Activated CD4-positive, alpha-beta memory T cell treated with anti-CD3 and anti-CD28 coated beads for 36 hours (primary cell): ENCODE results near the gene TESMIN. TPM values are rescaled to one million over a fixed set of nuclear protein-coding genes. Genes with fewer than 3 reads are reported as not detected.

Source experiments
- CTCF ChIA-PET: fragments of 350-600 bp; sonication (Branson Sonifier 250); formaldehyde crosslinking; loops from one replicate; lab custom pipeline; 2021; ENCODE audit warnings: antibody characterized with exemption, inconsistent platforms; lab: Charles Lee
- POLR2A ChIA-PET: fragments of 350-600 bp; sonication (Branson Sonifier 250); formaldehyde crosslinking; loops from one replicate; lab custom pipeline; 2021; ENCODE audit warnings: antibody characterized with exemption; lab: Charles Lee
- DNase-seq: peaks from one replicate; pipeline ENCODE4 v3.0.0-alpha.2; 2020
- H3K27ac Mint-ChIP-seq: one replicate; pipeline ENCODE4 v1.8.0; 2021; ENCODE audit warnings: mixed read lengths
- H3K27me3 Mint-ChIP-seq: one replicate; pipeline ENCODE4 v1.8.0; 2021; ENCODE audit warnings: mixed read lengths
- H3K36me3 Mint-ChIP-seq: one replicate; pipeline ENCODE4 v1.8.0; 2021; ENCODE audit warnings: mixed read lengths
- H3K4me1 Mint-ChIP-seq: one replicate; pipeline ENCODE4 v1.8.0; 2021; ENCODE audit warnings: low read depth, mixed read lengths
- H3K4me3 Mint-ChIP-seq: one replicate; pipeline ENCODE4 v1.8.0; 2021; ENCODE audit warnings: mild to moderate bottlenecking, mixed read lengths
- H3K9me3 Mint-ChIP-seq: one replicate; pipeline ENCODE4 v1.8.0; 2021; ENCODE audit warnings: mixed read lengths
- intact Hi-C: fragments of 100-400 bp; cut with micrococcal nuclease; formaldehyde crosslinking; loops from one replicate; pipeline ENCODE4 v1.15.1; 2023
- total RNA-seq, 2 experiments: library from RNA; stranded (reverse); gene quantifications; one replicate each; pipeline ENCODE4 v1.2.3, GENCODE V29; 2021

The TESMIN gene
- total RNA-seq, 2 experiments from 2014 or later = 6.6 to 7.3 TPM

DNA sequence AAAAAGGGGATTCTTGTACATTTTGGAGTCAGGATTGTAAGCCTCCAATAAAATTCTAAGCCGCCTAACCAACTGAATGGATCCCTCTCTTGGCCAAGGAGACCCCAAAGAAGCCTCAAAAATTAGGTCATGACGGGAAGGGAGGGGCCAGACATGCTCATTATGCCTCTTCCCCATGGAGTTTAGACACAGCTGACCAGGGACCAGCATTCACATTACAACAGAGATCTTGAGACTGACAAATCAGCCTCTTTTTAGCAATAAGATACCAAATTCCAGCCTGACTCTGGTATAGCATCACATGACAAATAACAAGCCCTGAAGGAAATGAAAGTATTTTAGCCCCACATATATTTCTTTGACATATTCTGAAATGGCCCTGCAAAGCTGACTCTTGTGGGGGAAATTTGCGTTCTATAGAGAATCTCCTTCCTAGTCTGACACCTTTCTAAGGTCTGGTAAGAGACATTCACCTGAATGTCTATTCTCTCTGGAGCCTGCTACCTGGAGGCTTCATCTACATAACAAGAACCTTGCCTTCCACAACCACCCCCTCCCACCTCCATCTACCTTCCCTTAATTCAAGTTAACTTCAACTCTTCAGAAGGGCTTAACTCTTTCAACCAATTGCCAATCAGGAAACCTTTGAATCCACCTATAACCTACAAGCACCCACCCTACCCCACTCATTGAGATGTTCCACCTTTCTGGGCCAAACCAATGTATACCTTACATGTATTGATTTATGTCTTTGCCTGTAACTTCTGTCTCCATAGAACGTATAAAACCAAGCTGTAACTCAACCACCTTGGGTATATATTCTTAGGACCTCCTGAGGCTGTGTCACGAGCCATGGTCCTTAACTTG, 56.7 kb downstream of the TESMIN start:
- intact Hi-C loops = no loop called here
- Mint-ChIP-seq H3K9me3 (peaks cover 10% of the 10 kb centered on the region), H3K4me1 (peaks cover 19% of the 10 kb centered on the region), H3K4me3 (no peak overlapping the region), H3K27me3 (peaks cover 8% of the 10 kb centered on the region), H3K27ac (no peak overlapping the region), H3K36me3 (peaks cover 6% of the 10 kb centered on the region)
- no peak for DNase-seq
- ChIA-PET POLR2A (no interaction called here), CTCF (interaction anchor here (0.6 kb wide), 1 partner anchor 149 kb away, joined by 3 read pairs; no protein-coding TSS in a partner anchor)

DNA sequence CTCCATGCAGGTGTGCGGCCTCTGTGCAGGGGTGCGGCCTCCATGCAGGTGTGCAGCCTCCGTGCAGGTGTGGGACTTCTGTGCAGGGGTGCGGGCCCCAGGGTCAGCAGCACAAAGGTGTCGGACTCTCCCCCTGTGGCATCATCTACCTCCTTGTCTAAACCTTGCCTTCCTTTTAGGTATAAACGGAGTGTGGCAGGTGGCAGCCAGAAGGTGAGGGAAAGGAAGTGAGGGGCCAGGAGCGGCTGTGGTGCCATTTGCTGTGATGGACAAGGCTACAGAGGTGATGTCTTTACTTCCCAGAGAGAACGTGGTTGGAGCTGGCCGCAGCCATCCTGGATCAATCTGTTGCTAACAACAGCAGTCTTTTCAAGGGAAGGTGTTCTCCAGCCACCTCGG, 57.8 kb downstream of the TESMIN start:
- Mint-ChIP-seq H3K27ac (no peak overlapping the region), H3K9me3 (peaks cover 10% of the 10 kb centered on the region), H3K4me1 (peaks cover 20% of the 10 kb centered on the region), H3K27me3 (peaks cover 8% of the 10 kb centered on the region), H3K4me3 (no peak overlapping the region), H3K36me3 (peaks cover 5% of the 10 kb centered on the region)
- POLR2A ChIA-PET = no interaction called here
- no peak for DNase-seq
- CTCF ChIA-PET = no interaction called here
- intact Hi-C loops = no loop called here

DNA sequence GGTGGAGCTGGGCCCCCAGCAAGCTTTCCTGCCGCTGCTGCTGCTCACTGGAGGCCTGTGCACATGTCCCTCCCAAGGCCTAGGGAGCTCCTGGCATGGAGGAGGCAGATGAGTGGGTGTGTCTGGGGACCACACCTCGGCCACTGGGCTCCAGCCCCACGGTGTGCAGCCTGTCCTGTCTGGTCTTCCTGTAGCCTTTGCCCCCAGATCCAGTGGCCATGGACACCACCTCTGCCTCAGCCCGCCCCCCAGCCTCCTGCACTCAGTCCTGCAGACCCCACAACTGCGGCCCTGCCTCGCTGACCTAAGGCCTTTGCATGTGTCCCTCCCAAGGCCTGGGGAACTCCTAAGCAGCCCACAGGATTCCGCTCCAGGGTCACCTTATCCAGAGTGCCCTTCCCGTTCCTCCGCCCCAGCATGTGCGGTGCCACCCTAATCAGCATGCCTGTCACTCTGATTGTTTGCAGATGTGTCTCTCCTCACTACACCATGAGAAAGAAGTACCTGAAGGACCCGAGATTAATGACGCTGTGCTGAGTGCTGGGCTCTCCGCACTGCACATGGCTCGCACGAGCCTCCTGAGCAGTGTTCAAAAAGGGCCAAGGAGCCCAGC, 58.3 kb downstream of the TESMIN start:
- CTCF ChIA-PET = no interaction called here
- peaks cover 5% of the 10 kb centered on the region for H3K36me3 Mint-ChIP-seq
- H3K27ac Mint-ChIP-seq = no peak overlapping the region
- H3K27me3 Mint-ChIP-seq = peaks cover 8% of the 10 kb centered on the region
- H3K4me1 Mint-ChIP-seq = peaks cover 20% of the 10 kb centered on the region
- intact Hi-C loops = no loop called here
- DNase-seq = no peak
- POLR2A ChIA-PET = no interaction called here
- H3K9me3 Mint-ChIP-seq = peaks cover 10% of the 10 kb centered on the region
- no peak overlapping the region for H3K4me3 Mint-ChIP-seq

DNA sequence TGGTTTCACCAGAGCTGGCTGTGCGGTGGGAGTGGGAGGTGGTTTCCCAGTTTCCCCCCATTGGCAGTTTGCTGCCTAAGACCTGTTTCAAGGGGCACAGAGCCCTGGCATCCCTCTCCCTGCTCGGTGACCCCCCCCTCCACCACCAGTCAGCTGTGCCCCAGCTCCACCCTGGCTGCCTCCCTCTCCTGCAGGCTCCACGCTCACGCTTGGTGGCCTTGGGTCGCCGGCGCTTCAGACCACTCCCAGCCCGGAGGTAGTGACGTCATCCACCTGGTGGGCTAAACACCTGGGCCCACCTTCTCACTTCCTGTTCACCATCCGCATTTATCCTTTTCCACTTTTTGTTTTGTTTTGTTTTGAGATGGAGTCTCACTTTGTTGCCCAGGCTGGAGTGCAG, 59.2 kb downstream of the TESMIN start:
- Mint-ChIP-seq H3K27ac (no peak overlapping the region), H3K4me3 (no peak overlapping the region), H3K36me3 (peaks cover 2% of the 10 kb centered on the region), H3K4me1 (peaks cover 20% of the 10 kb centered on the region), H3K27me3 (peaks cover 9% of the 10 kb centered on the region), H3K9me3 (peaks cover 7% of the 10 kb centered on the region)
- ChIA-PET POLR2A (no interaction called here), CTCF (interaction anchor here (0.9 to 1.2 kb wide), 2 partner anchors 49 to 152 kb away, joined by 3 to 5 read pairs; no protein-coding TSS in a partner anchor)
- DNase-seq = no peak
- intact Hi-C loops = no loop called here

DNA sequence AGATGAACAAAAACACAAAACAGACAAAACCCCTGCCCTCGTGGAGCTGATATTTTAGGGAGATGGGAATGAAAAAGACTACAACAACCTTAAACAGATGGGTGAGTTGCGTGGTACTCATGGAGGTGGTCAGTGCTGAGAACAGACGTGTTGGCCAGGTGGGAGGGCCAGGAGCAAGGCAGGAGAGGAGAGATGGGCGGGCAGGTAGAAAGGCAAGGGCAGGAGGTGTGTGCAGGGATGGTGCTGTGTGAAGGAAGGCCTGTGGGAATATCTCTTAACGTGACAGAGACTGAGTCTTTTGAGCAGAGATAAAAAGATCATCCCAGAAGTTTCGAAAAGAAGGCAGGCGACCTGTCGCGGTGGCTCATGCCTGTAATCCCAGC, 59.9 kb downstream of the TESMIN start:
- intact Hi-C loops = no loop called here
- Mint-ChIP-seq H3K36me3 (peaks cover under 1% of the 10 kb centered on the region), H3K27me3 (peaks cover 10% of the 10 kb centered on the region)

DNA sequence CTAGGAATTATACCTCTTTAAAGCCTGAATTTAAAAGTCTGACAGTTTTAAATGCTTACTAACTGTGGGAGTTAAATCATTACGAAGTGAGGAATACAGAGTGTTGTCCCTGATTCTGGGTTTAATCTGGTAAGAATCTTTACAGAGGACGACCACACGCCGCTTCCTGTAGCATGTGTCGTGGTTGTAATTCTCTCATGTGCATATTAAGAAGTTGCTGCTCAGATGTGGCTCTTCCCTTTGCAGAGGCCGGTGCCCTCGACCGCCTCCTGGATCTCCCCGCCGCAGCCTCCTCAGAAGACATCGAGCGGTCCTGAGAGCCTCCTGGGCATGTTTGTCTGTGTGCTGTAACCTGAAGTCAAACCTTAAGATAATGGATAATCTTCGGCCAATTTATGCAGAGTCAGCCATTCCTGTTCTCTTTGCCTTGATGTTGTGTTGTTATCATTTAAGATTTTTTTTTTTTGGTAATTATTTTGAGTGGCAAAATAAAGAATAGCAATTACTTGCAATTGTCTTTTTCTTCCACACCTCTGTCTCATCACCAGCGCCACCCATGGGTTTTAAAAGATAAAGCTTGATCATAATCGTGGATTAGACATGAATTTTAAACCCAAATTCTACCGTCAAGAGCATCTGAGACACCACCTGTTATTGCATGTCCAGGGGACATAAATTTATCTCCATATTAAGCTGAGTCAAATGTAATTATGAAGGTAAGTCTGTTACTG, 60.5 kb downstream of the TESMIN start:
- CTCF ChIA-PET = interaction anchor here (0.8 to 1.2 kb wide), 3 partner anchors 35 to 154 kb away, joined by 3 to 5 read pairs (median 3); no protein-coding TSS in a partner anchor
- intact Hi-C loops = no loop called here
- no peaks in the 10 kb centered on the region for H3K9me3 Mint-ChIP-seq
- DNase-seq = peak; percentile 48
- no peaks in the 10 kb centered on the region for H3K36me3 Mint-ChIP-seq
- peak overlapping the region; percentile 3 for H3K4me3 Mint-ChIP-seq
- H3K27ac Mint-ChIP-seq = no peak overlapping the region
- H3K27me3 Mint-ChIP-seq = peaks cover 16% of the 10 kb centered on the region
- peaks cover 20% of the 10 kb centered on the region for H3K4me1 Mint-ChIP-seq
- POLR2A ChIA-PET = no interaction called here

More for the DNA sequence above, 59.9 kb downstream of the TESMIN start:
- no peak for DNase-seq
- peaks cover 20% of the 10 kb centered on the region for H3K4me1 Mint-ChIP-seq
- peaks cover 3% of the 10 kb centered on the region for H3K9me3 Mint-ChIP-seq
- ChIA-PET CTCF (interaction anchor here (0.8 to 1.2 kb wide), 3 partner anchors 34 to 153 kb away, joined by 3 to 5 read pairs (median 3); no protein-coding TSS in a partner anchor), POLR2A (no interaction called here)
- H3K27ac Mint-ChIP-seq = no peak overlapping the region
- no peak overlapping the region for H3K4me3 Mint-ChIP-seq

DNA sequence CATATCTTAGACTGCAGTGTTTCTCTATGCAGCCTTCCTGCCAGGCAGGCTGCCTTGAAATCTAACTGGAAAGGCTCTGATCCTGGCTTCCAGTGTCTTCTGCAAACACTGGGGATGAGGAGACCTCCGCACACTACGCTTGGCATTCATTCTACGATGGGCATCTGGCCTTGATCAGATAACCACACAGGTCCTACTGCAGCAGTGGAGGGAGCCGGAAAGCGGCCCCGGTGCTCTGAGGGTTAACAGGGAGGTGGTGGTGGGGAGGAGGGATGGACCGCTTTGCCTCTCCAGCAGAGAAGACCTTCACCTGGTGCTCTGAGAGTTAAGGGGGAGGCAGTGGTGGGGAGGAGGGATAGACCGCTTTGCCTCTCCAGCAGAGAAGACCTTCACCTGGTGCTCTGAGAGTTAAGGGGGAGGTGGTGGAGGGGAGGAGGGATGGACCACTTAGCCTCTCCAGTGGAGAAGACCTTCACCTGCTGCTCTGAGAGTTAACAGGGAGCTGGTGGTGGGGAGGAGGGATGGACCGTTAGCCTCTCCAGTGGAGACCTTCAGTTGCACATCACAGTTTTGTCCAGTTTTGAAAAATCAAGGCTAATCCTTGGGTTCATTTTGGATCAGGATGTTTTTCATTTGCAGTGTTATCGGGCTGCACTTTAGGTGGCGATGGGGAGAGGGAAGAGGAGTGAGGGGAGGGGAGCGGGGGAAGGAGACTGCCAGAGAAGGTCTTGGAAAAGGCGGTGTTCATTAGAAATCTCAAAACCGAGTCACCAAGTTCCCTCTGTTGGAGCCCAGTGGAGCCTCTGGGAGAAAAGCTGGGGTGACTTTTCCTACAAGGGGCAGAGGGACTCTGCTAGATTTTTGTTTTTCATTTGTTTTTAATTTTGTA, 61.3 kb downstream of the TESMIN start:
- Mint-ChIP-seq H3K4me1 (peaks cover 20% of the 10 kb centered on the region), H3K27me3 (peaks cover 24% of the 10 kb centered on the region), H3K4me3 (no peak overlapping the region), H3K36me3 (no peaks in the 10 kb centered on the region), H3K27ac (no peak overlapping the region), H3K9me3 (no peaks in the 10 kb centered on the region)
- no peak for DNase-seq
- POLR2A ChIA-PET = no interaction called here
- intact Hi-C loops = no loop called here
- CTCF ChIA-PET = no interaction called here

DNA sequence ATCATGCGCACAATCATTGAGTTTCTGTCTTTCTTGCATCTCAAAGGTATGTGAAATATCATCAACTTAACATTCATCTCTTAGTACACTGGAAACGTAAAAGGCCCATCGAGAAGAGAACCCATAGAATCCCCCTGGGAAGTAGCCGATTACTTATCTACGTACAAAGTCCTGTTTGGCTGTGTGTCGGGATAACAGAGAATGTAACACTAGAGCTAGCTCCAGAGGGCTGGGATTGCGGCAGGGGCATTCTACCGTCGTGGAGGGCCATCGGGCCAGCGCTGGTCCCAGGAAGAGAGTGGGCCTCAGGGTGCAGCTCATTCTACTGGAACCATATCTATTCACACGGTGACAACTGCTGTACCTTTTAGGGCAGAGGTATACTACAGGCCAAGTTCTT, 62.4 kb downstream of the TESMIN start:
- Mint-ChIP-seq H3K27me3 (peaks cover 26% of the 10 kb centered on the region), H3K4me3 (no peak overlapping the region), H3K27ac (no peak overlapping the region), H3K4me1 (peaks cover 20% of the 10 kb centered on the region), H3K9me3 (no peaks in the 10 kb centered on the region), H3K36me3 (no peaks in the 10 kb centered on the region)
- DNase-seq = no peak
- POLR2A ChIA-PET = no interaction called here
- intact Hi-C loops = no loop called here
- CTCF ChIA-PET = no interaction called here

DNA sequence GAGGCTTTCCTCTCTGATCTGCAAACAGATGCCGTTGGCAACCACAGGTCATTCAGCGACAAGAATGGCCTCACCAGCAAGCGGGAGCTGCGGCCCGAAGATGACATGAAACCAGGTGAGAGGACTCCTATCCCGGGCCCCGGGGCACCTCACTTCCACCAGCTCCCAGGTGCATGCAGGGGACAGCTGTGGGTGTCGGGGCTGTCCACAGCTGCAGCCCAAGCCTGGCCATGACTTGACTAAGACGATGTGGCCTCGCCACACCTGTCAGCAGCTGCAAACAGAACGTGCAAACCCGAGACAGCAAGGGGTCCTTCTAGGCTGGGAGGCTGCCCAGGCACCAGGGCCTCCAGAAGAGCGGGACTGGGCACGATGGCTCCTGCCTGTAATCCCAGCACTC, 63.3 kb downstream of the TESMIN start:
- intact Hi-C loops = no loop called here
- ChIA-PET POLR2A (no interaction called here), CTCF (no interaction called here)
- no peak overlapping the region for H3K27ac Mint-ChIP-seq
- H3K36me3 Mint-ChIP-seq = no peaks in the 10 kb centered on the region
- no peaks in the 10 kb centered on the region for H3K9me3 Mint-ChIP-seq
- H3K27me3 Mint-ChIP-seq = peaks cover 30% of the 10 kb centered on the region
- peaks cover 20% of the 10 kb centered on the region for H3K4me1 Mint-ChIP-seq
- H3K4me3 Mint-ChIP-seq = no peak overlapping the region
- no peak for DNase-seq

DNA sequence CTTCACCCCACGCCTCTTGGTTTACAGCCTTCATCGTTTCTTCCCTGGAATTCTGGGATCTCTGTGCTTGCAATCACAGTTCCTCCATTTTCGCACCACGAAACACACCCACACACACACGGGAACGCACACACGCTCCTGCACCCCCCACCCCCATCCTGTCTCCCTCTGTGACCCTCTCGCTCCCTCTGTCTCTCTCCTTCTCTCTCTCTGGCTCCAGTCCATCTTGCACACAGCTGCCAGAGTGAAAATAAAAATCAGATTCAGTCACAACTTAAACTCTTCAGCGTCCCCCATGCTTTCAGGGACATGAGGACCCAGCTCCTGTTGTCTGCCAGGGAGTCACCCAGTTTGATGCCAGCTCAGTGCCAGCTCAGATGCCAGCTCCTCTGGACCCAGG, 64.0 kb downstream of the TESMIN start:
- Mint-ChIP-seq H3K27ac (no peak overlapping the region), H3K4me3 (no peak overlapping the region), H3K27me3 (peaks cover 36% of the 10 kb centered on the region), H3K9me3 (no peaks in the 10 kb centered on the region), H3K4me1 (peaks cover 20% of the 10 kb centered on the region), H3K36me3 (no peaks in the 10 kb centered on the region)
- CTCF ChIA-PET = no interaction called here
- intact Hi-C loops = no loop called here
- POLR2A ChIA-PET = no interaction called here
- DNase-seq = no peak

DNA sequence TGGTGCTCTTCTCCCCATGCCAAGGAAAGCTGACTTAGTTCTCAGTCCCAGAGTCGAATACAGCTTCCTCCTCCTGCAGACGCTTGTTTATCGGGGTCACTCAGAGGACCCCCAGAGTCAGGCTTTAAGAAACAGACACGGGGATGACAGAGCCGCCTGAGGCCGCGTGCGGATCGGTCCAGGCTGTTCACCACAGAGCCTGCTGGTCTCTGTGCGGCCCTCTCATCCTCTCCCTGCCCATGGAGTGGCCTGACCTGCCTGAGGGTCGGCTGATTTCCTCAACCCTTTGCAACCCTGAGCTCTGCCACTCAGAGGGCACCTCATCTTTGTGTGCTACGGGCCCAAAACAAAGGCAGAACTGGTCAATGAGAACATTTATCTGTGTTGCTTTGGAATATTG, 64.8 kb downstream of the TESMIN start:
- DNase-seq = no peak
- peaks cover 39% of the 10 kb centered on the region for H3K27me3 Mint-ChIP-seq
- no peaks in the 10 kb centered on the region for H3K36me3 Mint-ChIP-seq
- H3K4me1 Mint-ChIP-seq = peaks cover 19% of the 10 kb centered on the region
- ChIA-PET POLR2A (no interaction called here), CTCF (no interaction called here)
- H3K27ac Mint-ChIP-seq = no peak overlapping the region
- H3K4me3 Mint-ChIP-seq = no peak overlapping the region
- H3K9me3 Mint-ChIP-seq = no peaks in the 10 kb centered on the region
- intact Hi-C loops = no loop called here
